Peyer's patch (tissue), 4 donors: Measurements from ENCODE around the gene GSTO2.

ENCODE experiments used
- CTCF ChIP-seq, 6 experiments: fragments of 450-650 bp in 4 of 6; fragments of 200-600 bp in 2 of 6; sonication (generic) in 1 of 6; IDR thresholded peaks; one replicate each; pipeline ENCODE4 v1.5.1; 2017 to 2019; ENCODE audit warnings: antibody characterized with exemption in 6 of 6, mild to moderate bottlenecking in 3 of 6, moderate library complexity in 1 of 6
- POLR2A ChIP-seq, 2 donors: fragments of 450-650 bp; IDR thresholded peaks; one replicate each; pipeline ENCODE4 v1.5.1; 2017; ENCODE audit warnings: antibody characterized with exemption in 2 of 2, mild to moderate bottlenecking in 2 of 2, moderate library complexity in 2 of 2

- TF ChIP-seq CTCF (IDR thresholded peaks at IDR 0.05) (no peak), POLR2A (IDR thresholded peaks at IDR 0.05) (no peak)
These were observed 4.3 kb downstream of the GSTO2 start for GRCh38 chr10:104273286-104273685.
